ENCODE results near the gene RHOXF2.

GRCh38 chrX:120205816-120206753 lies 47.7 kb downstream of the RHOXF2 start:
- TF ChIP-seq CTCF (IDR thresholded peaks at IDR 0.05; ENCODE audit: low read length) (no peak), EZH2 (IDR thresholded peaks at IDR 0.05; ENCODE audit: borderline replicate concordance, low read length) (no peak)

Measured in OCI-LY1 (cell line).